Measurements from ENCODE around the gene CLCA2.

Gene CLCA2

GRCh38 chr1:86448670-86449069, 24.7 kb downstream of the CLCA2 start:
- no peak for TF ChIP-seq GATA3 (IDR thresholded peaks at IDR 0.05; ENCODE audit: low read depth, low read length)
- no peak for TF ChIP-seq GATA2 (IDR thresholded peaks at IDR 0.05; ENCODE audit: low read depth, low read length)

GRCh38 chr1:86449103-86449502, 25.1 kb downstream of the CLCA2 start:
- TF ChIP-seq GATA2 (IDR thresholded peaks at IDR 0.05; ENCODE audit: low read depth, low read length) = no peak
- no peak for TF ChIP-seq GATA3 (IDR thresholded peaks at IDR 0.05; ENCODE audit: low read depth, low read length)

GRCh38 chr1:86450847-86451246, 26.9 kb downstream of the CLCA2 start:
- no peak for TF ChIP-seq GATA3 (IDR thresholded peaks at IDR 0.05; ENCODE audit: low read depth, low read length)
- no peak for TF ChIP-seq GATA2 (IDR thresholded peaks at IDR 0.05; ENCODE audit: low read depth, low read length)

- no peak for TF ChIP-seq GATA3 (IDR thresholded peaks at IDR 0.05; ENCODE audit: low read depth, low read length)
Observed at GRCh38 chr1:86453664-86454063, 29.7 kb downstream of the CLCA2 start.

GRCh38 chr1:86455073-86455472, 31.1 kb downstream of the CLCA2 start:
- TF ChIP-seq GATA3 (IDR thresholded peaks at IDR 0.05; ENCODE audit: low read depth, low read length) = no peak
- TF ChIP-seq GATA2 (IDR thresholded peaks at IDR 0.05; ENCODE audit: low read depth, low read length) = no peak

GRCh38 chr1:86460998-86461397, 37.0 kb downstream of the CLCA2 start:
- no peak for TF ChIP-seq GATA3 (IDR thresholded peaks at IDR 0.05; ENCODE audit: low read depth, low read length)
- no peak for TF ChIP-seq GATA2 (IDR thresholded peaks at IDR 0.05; ENCODE audit: low read depth, low read length)

GRCh38 chr1:86461482-86461881, 37.5 kb downstream of the CLCA2 start:
- TF ChIP-seq GATA3 (IDR thresholded peaks at IDR 0.05; ENCODE audit: low read depth, low read length) (no peak), GATA2 (IDR thresholded peaks at IDR 0.05; ENCODE audit: low read depth, low read length) (no peak)

- TF ChIP-seq GATA2 (IDR thresholded peaks at IDR 0.05; ENCODE audit: low read depth, low read length) = no peak
- no peak for TF ChIP-seq GATA3 (IDR thresholded peaks at IDR 0.05; ENCODE audit: low read depth, low read length)
Observed at GRCh38 chr1:86464819-86465218, 40.8 kb downstream of the CLCA2 start.

GRCh38 chr1:86466109-86466844, 42.3 kb downstream of the CLCA2 start:
- no peak for TF ChIP-seq GATA3 (IDR thresholded peaks at IDR 0.05; ENCODE audit: low read depth, low read length)
- no peak for TF ChIP-seq GATA2 (IDR thresholded peaks at IDR 0.05; ENCODE audit: low read depth, low read length)

GRCh38 chr1:86466986-86467385, 43.0 kb downstream of the CLCA2 start:
- no peak for TF ChIP-seq GATA2 (IDR thresholded peaks at IDR 0.05; ENCODE audit: low read depth, low read length)

GRCh38 chr1:86468501-86468977, 44.6 kb downstream of the CLCA2 start, which contains the start of gene CLCA1:
CLCA1 (plus strand) TSS chr1:86468927; CDS start chr1:86468972, 45 bp downstream.
- TF ChIP-seq GATA3 (IDR thresholded peaks at IDR 0.05; ENCODE audit: low read depth, low read length) (no peak), GATA2 (IDR thresholded peaks at IDR 0.05; ENCODE audit: low read depth, low read length) (no peak)

GRCh38 chr1:86470859-86471258, 46.9 kb downstream of the CLCA2 start:
- no peak for TF ChIP-seq GATA3 (IDR thresholded peaks at IDR 0.05; ENCODE audit: low read depth, low read length)
- TF ChIP-seq GATA2 (IDR thresholded peaks at IDR 0.05; ENCODE audit: low read depth, low read length) = no peak

GRCh38 chr1:86471291-86471690, 47.3 kb downstream of the CLCA2 start:
- TF ChIP-seq GATA2 (IDR thresholded peaks at IDR 0.05; ENCODE audit: low read depth, low read length) (no peak), GATA3 (IDR thresholded peaks at IDR 0.05; ENCODE audit: low read depth, low read length) (no peak)

GRCh38 chr1:86472152-86472551, 48.2 kb downstream of the CLCA2 start:
- TF ChIP-seq GATA2 (IDR thresholded peaks at IDR 0.05; ENCODE audit: low read depth, low read length) (no peak), GATA3 (IDR thresholded peaks at IDR 0.05; ENCODE audit: low read depth, low read length) (no peak)

GRCh38 chr1:86472767-86473166, 48.8 kb downstream of the CLCA2 start:
- TF ChIP-seq GATA3 (IDR thresholded peaks at IDR 0.05; ENCODE audit: low read depth, low read length) (no peak), GATA2 (IDR thresholded peaks at IDR 0.05; ENCODE audit: low read depth, low read length) (no peak)
